H1 (cell line): Measurements from ENCODE around the gene NRP2. TPM values are rescaled to one million over a fixed set of nuclear protein-coding genes. Genes with fewer than 3 reads are reported as not detected.

ENCODE experiments used
- BACH1 ChIP-seq: IDR thresholded peaks from 2 replicates; pipeline ENCODE4 v1.6.1; 2012; ENCODE audit warnings: low read length, improper control_type of control experiment
- FOSL1 ChIP-seq: IDR thresholded peaks from 2 replicates; pipeline ENCODE4 v1.6.1; 2011; ENCODE audit warnings: mild to moderate bottlenecking, low read depth, low read length, moderate library complexity; ENCODE audit not compliant: insufficient read depth
- RBBP5 ChIP-seq: IDR thresholded peaks from 2 replicates; pipeline ENCODE4 v1.7.1; 2012; ENCODE audit warnings: low read depth, mild to moderate bottlenecking, inconsistent platforms, low read length, moderate library complexity, borderline replicate concordance
- RXRA ChIP-seq: IDR thresholded peaks from 2 replicates; pipeline ENCODE4 v1.6.1; 2011; ENCODE audit warnings: low read depth, mild to moderate bottlenecking, low read length, moderate library complexity; ENCODE audit not compliant: insufficient read depth
- polyA plus RNA-seq, 7 experiments: library from polyadenylated mRNA; depleted of rRNA in 3 of 7; stranded (reverse) in 5 of 7; unstranded in 2 of 7; fragments of >200 nt in 5 of 7; fragments of 200-250 nt in 2 of 7; gene quantifications; 1 replicate in 5 of 7; 2 replicates in 1 of 7; 4 replicates in 1 of 7; pipeline versions ENCODE4 v1.2.1 to v1.2.3, GENCODE V29; 2011 to 2013; ENCODE audit warnings: missing spikeins in 2 of 7, mixed read lengths in 2 of 7
- total RNA-seq: library from RNA; stranded (reverse); fragmentation: NEBNext Ultra II Directional; extraction: Animal tissue kit (Norgen Biotek cat#: 25700); gene quantifications from 2 replicates; pipeline ENCODE4 v1.2.1, GENCODE V29; 2021
- TF ChIP-seq, protein P1 (sequence below): fragments of 300-600 bp; sonication (generic); IDR thresholded peaks from 2 replicates; pipeline ENCODE4 v1.7.1; 2012; ENCODE audit warnings: low read length, moderate library complexity, mild to moderate bottlenecking, inconsistent platforms; ENCODE audit not compliant: insufficient replicate concordance
- TF ChIP-seq, protein P2 (sequence below), 3 experiments: IDR thresholded peaks; 1 replicate in 2 of 3; 2 replicates in 1 of 3; pipeline versions ENCODE4 v1.5.1 to v1.6.1; 2011; ENCODE audit warnings: low read length in 3 of 3, mild to moderate bottlenecking in 3 of 3, inconsistent platforms in 2 of 3, low read depth in 1 of 3, moderate library complexity in 1 of 3; ENCODE audit not compliant: insufficient read depth in 1 of 3; ENCODE audit errors: control extremely low read depth in 1 of 3

NRP2 gene
- total and polyA plus RNA-seq, 2 of the 8 experiments (the other 6 are each of a cell fraction or from before 2014, with no cell fraction given), result 32.0 to 37.8 TPM

GRCh38 chr2:205633994-205634393 is 48.3 kb upstream of the NRP2 start (continued):
- TF ChIP-seq, protein P1, sequence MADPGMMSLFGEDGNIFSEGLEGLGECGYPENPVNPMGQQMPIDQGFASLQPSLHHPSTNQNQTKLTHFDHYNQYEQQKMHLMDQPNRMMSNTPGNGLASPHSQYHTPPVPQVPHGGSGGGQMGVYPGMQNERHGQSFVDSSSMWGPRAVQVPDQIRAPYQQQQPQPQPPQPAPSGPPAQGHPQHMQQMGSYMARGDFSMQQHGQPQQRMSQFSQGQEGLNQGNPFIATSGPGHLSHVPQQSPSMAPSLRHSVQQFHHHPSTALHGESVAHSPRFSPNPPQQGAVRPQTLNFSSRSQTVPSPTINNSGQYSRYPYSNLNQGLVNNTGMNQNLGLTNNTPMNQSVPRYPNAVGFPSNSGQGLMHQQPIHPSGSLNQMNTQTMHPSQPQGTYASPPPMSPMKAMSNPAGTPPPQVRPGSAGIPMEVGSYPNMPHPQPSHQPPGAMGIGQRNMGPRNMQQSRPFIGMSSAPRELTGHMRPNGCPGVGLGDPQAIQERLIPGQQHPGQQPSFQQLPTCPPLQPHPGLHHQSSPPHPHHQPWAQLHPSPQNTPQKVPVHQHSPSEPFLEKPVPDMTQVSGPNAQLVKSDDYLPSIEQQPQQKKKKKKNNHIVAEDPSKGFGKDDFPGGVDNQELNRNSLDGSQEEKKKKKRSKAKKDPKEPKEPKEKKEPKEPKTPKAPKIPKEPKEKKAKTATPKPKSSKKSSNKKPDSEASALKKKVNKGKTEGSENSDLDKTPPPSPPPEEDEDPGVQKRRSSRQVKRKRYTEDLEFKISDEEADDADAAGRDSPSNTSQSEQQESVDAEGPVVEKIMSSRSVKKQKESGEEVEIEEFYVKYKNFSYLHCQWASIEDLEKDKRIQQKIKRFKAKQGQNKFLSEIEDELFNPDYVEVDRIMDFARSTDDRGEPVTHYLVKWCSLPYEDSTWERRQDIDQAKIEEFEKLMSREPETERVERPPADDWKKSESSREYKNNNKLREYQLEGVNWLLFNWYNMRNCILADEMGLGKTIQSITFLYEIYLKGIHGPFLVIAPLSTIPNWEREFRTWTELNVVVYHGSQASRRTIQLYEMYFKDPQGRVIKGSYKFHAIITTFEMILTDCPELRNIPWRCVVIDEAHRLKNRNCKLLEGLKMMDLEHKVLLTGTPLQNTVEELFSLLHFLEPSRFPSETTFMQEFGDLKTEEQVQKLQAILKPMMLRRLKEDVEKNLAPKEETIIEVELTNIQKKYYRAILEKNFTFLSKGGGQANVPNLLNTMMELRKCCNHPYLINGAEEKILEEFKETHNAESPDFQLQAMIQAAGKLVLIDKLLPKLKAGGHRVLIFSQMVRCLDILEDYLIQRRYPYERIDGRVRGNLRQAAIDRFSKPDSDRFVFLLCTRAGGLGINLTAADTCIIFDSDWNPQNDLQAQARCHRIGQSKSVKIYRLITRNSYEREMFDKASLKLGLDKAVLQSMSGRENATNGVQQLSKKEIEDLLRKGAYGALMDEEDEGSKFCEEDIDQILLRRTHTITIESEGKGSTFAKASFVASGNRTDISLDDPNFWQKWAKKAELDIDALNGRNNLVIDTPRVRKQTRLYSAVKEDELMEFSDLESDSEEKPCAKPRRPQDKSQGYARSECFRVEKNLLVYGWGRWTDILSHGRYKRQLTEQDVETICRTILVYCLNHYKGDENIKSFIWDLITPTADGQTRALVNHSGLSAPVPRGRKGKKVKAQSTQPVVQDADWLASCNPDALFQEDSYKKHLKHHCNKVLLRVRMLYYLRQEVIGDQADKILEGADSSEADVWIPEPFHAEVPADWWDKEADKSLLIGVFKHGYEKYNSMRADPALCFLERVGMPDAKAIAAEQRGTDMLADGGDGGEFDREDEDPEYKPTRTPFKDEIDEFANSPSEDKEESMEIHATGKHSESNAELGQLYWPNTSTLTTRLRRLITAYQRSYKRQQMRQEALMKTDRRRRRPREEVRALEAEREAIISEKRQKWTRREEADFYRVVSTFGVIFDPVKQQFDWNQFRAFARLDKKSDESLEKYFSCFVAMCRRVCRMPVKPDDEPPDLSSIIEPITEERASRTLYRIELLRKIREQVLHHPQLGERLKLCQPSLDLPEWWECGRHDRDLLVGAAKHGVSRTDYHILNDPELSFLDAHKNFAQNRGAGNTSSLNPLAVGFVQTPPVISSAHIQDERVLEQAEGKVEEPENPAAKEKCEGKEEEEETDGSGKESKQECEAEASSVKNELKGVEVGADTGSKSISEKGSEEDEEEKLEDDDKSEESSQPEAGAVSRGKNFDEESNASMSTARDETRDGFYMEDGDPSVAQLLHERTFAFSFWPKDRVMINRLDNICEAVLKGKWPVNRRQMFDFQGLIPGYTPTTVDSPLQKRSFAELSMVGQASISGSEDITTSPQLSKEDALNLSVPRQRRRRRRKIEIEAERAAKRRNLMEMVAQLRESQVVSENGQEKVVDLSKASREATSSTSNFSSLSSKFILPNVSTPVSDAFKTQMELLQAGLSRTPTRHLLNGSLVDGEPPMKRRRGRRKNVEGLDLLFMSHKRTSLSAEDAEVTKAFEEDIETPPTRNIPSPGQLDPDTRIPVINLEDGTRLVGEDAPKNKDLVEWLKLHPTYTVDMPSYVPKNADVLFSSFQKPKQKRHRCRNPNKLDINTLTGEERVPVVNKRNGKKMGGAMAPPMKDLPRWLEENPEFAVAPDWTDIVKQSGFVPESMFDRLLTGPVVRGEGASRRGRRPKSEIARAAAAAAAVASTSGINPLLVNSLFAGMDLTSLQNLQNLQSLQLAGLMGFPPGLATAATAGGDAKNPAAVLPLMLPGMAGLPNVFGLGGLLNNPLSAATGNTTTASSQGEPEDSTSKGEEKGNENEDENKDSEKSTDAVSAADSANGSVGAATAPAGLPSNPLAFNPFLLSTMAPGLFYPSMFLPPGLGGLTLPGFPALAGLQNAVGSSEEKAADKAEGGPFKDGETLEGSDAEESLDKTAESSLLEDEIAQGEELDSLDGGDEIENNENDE, result no peak
- TF ChIP-seq RBBP5, result no peak
- TF ChIP-seq BACH1, result no peak
- TF ChIP-seq FOSL1, result no peak
- TF ChIP-seq, protein P2, sequence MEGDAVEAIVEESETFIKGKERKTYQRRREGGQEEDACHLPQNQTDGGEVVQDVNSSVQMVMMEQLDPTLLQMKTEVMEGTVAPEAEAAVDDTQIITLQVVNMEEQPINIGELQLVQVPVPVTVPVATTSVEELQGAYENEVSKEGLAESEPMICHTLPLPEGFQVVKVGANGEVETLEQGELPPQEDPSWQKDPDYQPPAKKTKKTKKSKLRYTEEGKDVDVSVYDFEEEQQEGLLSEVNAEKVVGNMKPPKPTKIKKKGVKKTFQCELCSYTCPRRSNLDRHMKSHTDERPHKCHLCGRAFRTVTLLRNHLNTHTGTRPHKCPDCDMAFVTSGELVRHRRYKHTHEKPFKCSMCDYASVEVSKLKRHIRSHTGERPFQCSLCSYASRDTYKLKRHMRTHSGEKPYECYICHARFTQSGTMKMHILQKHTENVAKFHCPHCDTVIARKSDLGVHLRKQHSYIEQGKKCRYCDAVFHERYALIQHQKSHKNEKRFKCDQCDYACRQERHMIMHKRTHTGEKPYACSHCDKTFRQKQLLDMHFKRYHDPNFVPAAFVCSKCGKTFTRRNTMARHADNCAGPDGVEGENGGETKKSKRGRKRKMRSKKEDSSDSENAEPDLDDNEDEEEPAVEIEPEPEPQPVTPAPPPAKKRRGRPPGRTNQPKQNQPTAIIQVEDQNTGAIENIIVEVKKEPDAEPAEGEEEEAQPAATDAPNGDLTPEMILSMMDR (IDR thresholded peaks at IDR 0.05; ENCODE audit: control extremely low read depth in 1 of 3, insufficient read depth in 1 of 3, low read depth in 1 of 3, low read length in 3 of 3), result no peak
- no peak for TF ChIP-seq RXRA
